Fibroblast of lung (primary cell): ENCODE data around the gene FCHO2.

Experiments used
- EZH2 ChIP-seq: IDR thresholded peaks from 2 replicates; pipeline ENCODE4 v1.5.1; 2012; ENCODE audit warnings: low read length, control low read depth, mild to moderate bottlenecking; ENCODE audit errors: missing control alignments
- TF ChIP-seq, protein P1 (sequence below), 2 donors: IDR thresholded peaks in 1 of 2; conservative IDR thresholded peaks in 1 of 2; 1 replicate in 1 of 2; 2 replicates in 1 of 2; pipeline ENCODE4 v1.5.1; 2011 to 2012; ENCODE audit warnings: low read length in 2 of 2, control low read depth in 1 of 2, inconsistent platforms in 1 of 2, low read depth in 1 of 2, mild to moderate bottlenecking in 1 of 2

- TF ChIP-seq, protein P1, sequence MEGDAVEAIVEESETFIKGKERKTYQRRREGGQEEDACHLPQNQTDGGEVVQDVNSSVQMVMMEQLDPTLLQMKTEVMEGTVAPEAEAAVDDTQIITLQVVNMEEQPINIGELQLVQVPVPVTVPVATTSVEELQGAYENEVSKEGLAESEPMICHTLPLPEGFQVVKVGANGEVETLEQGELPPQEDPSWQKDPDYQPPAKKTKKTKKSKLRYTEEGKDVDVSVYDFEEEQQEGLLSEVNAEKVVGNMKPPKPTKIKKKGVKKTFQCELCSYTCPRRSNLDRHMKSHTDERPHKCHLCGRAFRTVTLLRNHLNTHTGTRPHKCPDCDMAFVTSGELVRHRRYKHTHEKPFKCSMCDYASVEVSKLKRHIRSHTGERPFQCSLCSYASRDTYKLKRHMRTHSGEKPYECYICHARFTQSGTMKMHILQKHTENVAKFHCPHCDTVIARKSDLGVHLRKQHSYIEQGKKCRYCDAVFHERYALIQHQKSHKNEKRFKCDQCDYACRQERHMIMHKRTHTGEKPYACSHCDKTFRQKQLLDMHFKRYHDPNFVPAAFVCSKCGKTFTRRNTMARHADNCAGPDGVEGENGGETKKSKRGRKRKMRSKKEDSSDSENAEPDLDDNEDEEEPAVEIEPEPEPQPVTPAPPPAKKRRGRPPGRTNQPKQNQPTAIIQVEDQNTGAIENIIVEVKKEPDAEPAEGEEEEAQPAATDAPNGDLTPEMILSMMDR (conservative IDR thresholded peaks at IDR 0.05 in 1 of 2, IDR thresholded peaks at IDR 0.05 in 1 of 2; ENCODE audit: low read depth in 1 of 2, low read length in 2 of 2): no peak
- TF ChIP-seq EZH2: no peak
Measured at GRCh38 chr5:73129143-73129542, 173.3 kb downstream of the FCHO2 start.
